GM18499 (cell line): ENCODE measurements around the gene TRIM52.

Experiments used
- ATAC-seq: cut with Tn5 transposase; IDR thresholded peaks from one replicate; pipeline ENCODE4 v1.9.1; 2021; ENCODE audit warnings: moderate number of reproducible peaks; ENCODE audit not compliant: insufficient read depth, unreplicated experiment

Gene TRIM52

GRCh38 chr5:181259283-181259682 lies 1.7 kb downstream of the TRIM52 start:
- ATAC-seq: no peak

- no peak for ATAC-seq
These were observed 2.4 kb downstream of the TRIM52 start for GRCh38 chr5:181258576-181258975.

- no peak for ATAC-seq
These were observed 4.9 kb downstream of the TRIM52 start for GRCh38 chr5:181255836-181256578.

- ATAC-seq: no peak
These were observed 5.7 kb downstream of the TRIM52 start for GRCh38 chr5:181255276-181255675.

GRCh38 chr5:181248277-181248676 lies 12.7 kb downstream of the TRIM52 start:
- no peak for ATAC-seq

GRCh38 chr5:181246276-181247049 lies 14.5 kb downstream of the TRIM52 start:
- no peak for ATAC-seq

GRCh38 chr5:181245427-181246275 lies 15.3 kb downstream of the TRIM52 start:
- ATAC-seq: no peak

- no peak for ATAC-seq
These were observed 17.2 kb downstream of the TRIM52 start, which contains the start of gene RACK1 for GRCh38 chr5:181243564-181244343. TSS of gene RACK1 (minus strand) at chr5:181243906. CDS start at chr5:181243800, 106 bp downstream.

GRCh38 chr5:181243018-181243563 lies 17.9 kb downstream of the TRIM52 start:
- ATAC-seq: no peak

- no peak for ATAC-seq
These were observed 18.9 kb downstream of the TRIM52 start for GRCh38 chr5:181242031-181242451.

- ATAC-seq: no peak
These were observed 19.5 kb downstream of the TRIM52 start for GRCh38 chr5:181241393-181241975.

- ATAC-seq: no peak
These were observed 21.8 kb downstream of the TRIM52 start for GRCh38 chr5:181239062-181239663.

- ATAC-seq: no peak
These were observed 23.1 kb downstream of the TRIM52 start for GRCh38 chr5:181237729-181238385.

- no peak for ATAC-seq
These were observed 23.8 kb downstream of the TRIM52 start for GRCh38 chr5:181236954-181237641.

- ATAC-seq: no peak
These were observed 24.5 kb downstream of the TRIM52 start for GRCh38 chr5:181236471-181236870.

- ATAC-seq: no peak
These were observed 25.1 kb downstream of the TRIM52 start for GRCh38 chr5:181235689-181236366.

- ATAC-seq: no peak
These were observed 25.6 kb downstream of the TRIM52 start for GRCh38 chr5:181235323-181235688.
